Measurements from ENCODE around the gene HGS. TPM values are rescaled to one million over a fixed set of nuclear protein-coding genes. Genes with fewer than 3 reads are reported as not detected.

HGS gene
- total RNA-seq, 1 experiment from 2014 or later: 160 TPM

GRCh38 chr17:81636505-81637288, 47.1 kb upstream of the HGS start, which contains the start of the genes NPLOC4 and TSPAN10:
Gene NPLOC4 (minus strand): TSS chr17:81637112. CDS start chr17:81636930, 182 bp downstream.
Gene TSPAN10 (plus strand): TSS chr17:81637196. CDS start chr17:81642413, 5,217 bp downstream.
- BruUV-seq (replicated peaks): no TSS peak
- peaks cover 20% of the 10 kb centered on the region for H3K36me3 Mint-ChIP-seq (ENCODE audit: insufficient read depth, unreplicated experiment)
- H3K4me1 Mint-ChIP-seq (ENCODE audit: insufficient read depth, unreplicated experiment): peaks cover 9% of the 10 kb centered on the region
- ChIA-PET CTCF (interaction anchor here (0.6 to 0.7 kb wide), 3 partner anchors 23 to 88 kb away, joined by 3 read pairs; no protein-coding TSS in a partner anchor), POLR2A (interaction anchor here (0.6 to 5.7 kb wide), 22 partner anchors 10 to 291 kb away, joined by 3 to 65 read pairs (median 4); partner anchors contain the start of genes ARL16, BAHCC1, CCDC137 and FAAP100)
- no peaks in the 10 kb centered on the region for H3K27me3 Mint-ChIP-seq (ENCODE audit: insufficient read depth, unreplicated experiment)
- peak within 1 kb of the TSS; percentile 89 for H3K4me3 Mint-ChIP-seq (ENCODE audit: unreplicated experiment)
- DNase-seq (ENCODE audit: unreplicated experiment): peak; percentile 86
- H3K9me3 Mint-ChIP-seq (ENCODE audit: unreplicated experiment): no peaks in the 10 kb centered on the region
- no peak for TF ChIP-seq CTCF (IDR thresholded peaks at IDR 0.05; ENCODE audit: unreplicated experiment)
- H3K27ac Mint-ChIP-seq (ENCODE audit: low read depth, unreplicated experiment): peak within 1 kb of the TSS; percentile 96
- intact Hi-C loops (cut with micrococcal nuclease): loop anchor here (1.0 to 2.0 kb wide), 2 partner anchors 30 to 47 kb away; partner anchors contain the start of genes ARL16, CCDC137 and OXLD1

- no peak for DNase-seq (ENCODE audit: unreplicated experiment)
- CTCF ChIA-PET: no interaction called here
- Mint-ChIP-seq H3K4me3 (ENCODE audit: unreplicated experiment) (no peak overlapping the region), H3K36me3 (ENCODE audit: insufficient read depth, unreplicated experiment) (peaks cover 20% of the 10 kb centered on the region), H3K4me1 (ENCODE audit: insufficient read depth, unreplicated experiment) (peaks cover 12% of the 10 kb centered on the region), H3K27me3 (ENCODE audit: insufficient read depth, unreplicated experiment) (no peaks in the 10 kb centered on the region), H3K9me3 (ENCODE audit: unreplicated experiment) (no peaks in the 10 kb centered on the region), H3K27ac (ENCODE audit: low read depth, unreplicated experiment) (no peak overlapping the region)
- no peak for TF ChIP-seq CTCF (IDR thresholded peaks at IDR 0.05; ENCODE audit: unreplicated experiment)
- intact Hi-C loops (cut with micrococcal nuclease): no loop called here
- no TSS peak for BruUV-seq (replicated peaks)
- POLR2A ChIA-PET: interaction anchor here (0.7 to 5.7 kb wide), 3 partner anchors 27 to 1257 kb away, joined by 3 to 65 read pairs (median 6); partner anchors contain the start of genes ARL16 and HGS
Measured at GRCh38 chr17:81638683-81639082, 45.1 kb upstream of the HGS start.

GRCh38 chr17:81640011-81640410, 43.8 kb upstream of the HGS start:
- Mint-ChIP-seq H3K36me3 (ENCODE audit: insufficient read depth, unreplicated experiment) (peaks cover 18% of the 10 kb centered on the region), H3K4me1 (ENCODE audit: insufficient read depth, unreplicated experiment) (peaks cover 12% of the 10 kb centered on the region), H3K27ac (ENCODE audit: low read depth, unreplicated experiment) (no peak overlapping the region), H3K9me3 (ENCODE audit: unreplicated experiment) (no peaks in the 10 kb centered on the region), H3K4me3 (ENCODE audit: unreplicated experiment) (no peak overlapping the region), H3K27me3 (ENCODE audit: insufficient read depth, unreplicated experiment) (no peaks in the 10 kb centered on the region)
- CTCF ChIA-PET: interaction anchor here (0.6 to 1.0 kb wide), 3 partner anchors 9 to 1398 kb away, joined by 3 to 4 read pairs (median 3); no protein-coding TSS in a partner anchor
- no peak for DNase-seq (ENCODE audit: unreplicated experiment)
- POLR2A ChIA-PET: interaction anchor here (0.5 to 5.7 kb wide), 3 partner anchors 27 to 126 kb away, joined by 3 to 65 read pairs (median 5); partner anchors contain the start of genes ARL16, CCDC137, HGS and OXLD1
- TF ChIP-seq CTCF (IDR thresholded peaks at IDR 0.05; ENCODE audit: unreplicated experiment): no peak
- intact Hi-C loops (cut with micrococcal nuclease): no loop called here
- no TSS peak for BruUV-seq (replicated peaks)

GRCh38 chr17:81641825-81642489, 41.9 kb upstream of the HGS start:
- CTCF ChIA-PET: no interaction called here
- Mint-ChIP-seq H3K4me3 (ENCODE audit: unreplicated experiment) (no peak overlapping the region), H3K36me3 (ENCODE audit: insufficient read depth, unreplicated experiment) (peaks cover 6% of the 10 kb centered on the region), H3K27me3 (ENCODE audit: insufficient read depth, unreplicated experiment) (no peaks in the 10 kb centered on the region), H3K27ac (ENCODE audit: low read depth, unreplicated experiment) (no peak overlapping the region), H3K9me3 (ENCODE audit: unreplicated experiment) (no peaks in the 10 kb centered on the region), H3K4me1 (ENCODE audit: insufficient read depth, unreplicated experiment) (peaks cover 6% of the 10 kb centered on the region)
- TF ChIP-seq CTCF (IDR thresholded peaks at IDR 0.05; ENCODE audit: unreplicated experiment): no peak
- no TSS peak for BruUV-seq (replicated peaks)
- POLR2A ChIA-PET: interaction anchor here (0.6 to 2.6 kb wide), 4 partner anchors 19 to 34 kb away, joined by 3 to 22 read pairs (median 3); partner anchors contain the start of genes CCDC137 and OXLD1
- intact Hi-C loops (cut with micrococcal nuclease): no loop called here
- peak; percentile 59 for DNase-seq (ENCODE audit: unreplicated experiment)

Data from MCF 10A (cell line).